ENCODE results near the gene STXBP5L. TPM values are rescaled to one million over a fixed set of nuclear protein-coding genes. Genes with fewer than 3 reads are reported as not detected.
"Not testable (repeated sequence)": the region's sequence is repeated elsewhere in the genome, so short reads cannot be mapped to it uniquely, and the experiment has no call there.

The STXBP5L gene
- polyA plus RNA-seq, 1 of the 3 experiments (the other 2 are of a cell fraction), result 0.03 TPM

- H3F3A ChIP-seq (replicated peaks; ENCODE audit: insufficient read depth), result no peaks in the 10 kb centered on the region
- no peaks in the 10 kb centered on the region; a peak in 1 of 4 replicates for H3K4me1 ChIP-seq (ENCODE audit: control insufficient read depth in 1 of 2, insufficient read depth in 2 of 2, low read depth in 1 of 2, low read length in 1 of 2)
- TF ChIP-seq FOSL2 (IDR thresholded peaks at IDR 0.05; ENCODE audit: borderline replicate concordance, low read depth), result no peak
- TF ChIP-seq TAF1 (IDR thresholded peaks at IDR 0.05; ENCODE audit: borderline replicate concordance, low read depth, low read length), result no peak
- no peak for TF ChIP-seq TCF12 (IDR thresholded peaks at IDR 0.05)
- no peak for TF ChIP-seq REST (IDR thresholded peaks at IDR 0.05; ENCODE audit: low read depth, low read length)
- TF ChIP-seq GABPA (IDR thresholded peaks at IDR 0.05; ENCODE audit: low read depth), result no peak
- TF ChIP-seq USF2 (IDR thresholded peaks at IDR 0.05; ENCODE audit: borderline replicate concordance, low read depth, low read length), result no peak
- no peak for TF ChIP-seq ELF1 (IDR thresholded peaks at IDR 0.05)
- TF ChIP-seq YY1 (IDR thresholded peaks at IDR 0.05; ENCODE audit: low read depth), result no peak
- no peak for TF ChIP-seq ZBTB33 (IDR thresholded peaks at IDR 0.05; ENCODE audit: borderline replicate concordance, low read depth)
- no peak for TF ChIP-seq FOXM1 (IDR thresholded peaks at IDR 0.05; ENCODE audit: low read depth)
- no peak for TF ChIP-seq SIN3A (IDR thresholded peaks at IDR 0.05; ENCODE audit: borderline replicate concordance, low read depth, low read length)
- no peak for TF ChIP-seq POLR2AphosphoS5 (IDR thresholded peaks at IDR 0.05; ENCODE audit: low read depth, low read length)
- no peaks in the 10 kb centered on the region for H3K9me2 ChIP-seq
- no peaks in the 10 kb centered on the region for H3K79me2 ChIP-seq (ENCODE audit: insufficient read depth)
- no peak overlapping the region for H3K27ac ChIP-seq (ENCODE audit: low read depth in 2 of 2, low read length in 1 of 2)
- H2AFZ ChIP-seq (ENCODE audit: low read depth), result no peak overlapping the region
- no peak overlapping the region for H3K9ac ChIP-seq
- H3K4me3 ChIP-seq (ENCODE audit: low read depth in 2 of 2, low read length in 1 of 2), result no peak overlapping the region
- no peaks in the 10 kb centered on the region for H3K27me3 ChIP-seq (ENCODE audit: insufficient read depth)
- no peaks in the 10 kb centered on the region for H3K36me3 ChIP-seq (replicated peaks in 1 of 2; ENCODE audit: control insufficient read depth in 1 of 2, insufficient read depth in 2 of 2, low read length in 1 of 2)
- DNase-seq, result no peak
- CTCF ChIA-PET, result no interaction called here
- no peak overlapping the region for H3K4me2 ChIP-seq
- POLR2A ChIA-PET, result no interaction called here
- H4K20me1 ChIP-seq (ENCODE audit: insufficient read depth), result no peaks in the 10 kb centered on the region
- 48% methylated on average over 3 of the region's 3 CpGs for WGBS (ENCODE audit: low lambda C conversion rate)
- H3K9me3 ChIP-seq, result no peaks in the 10 kb centered on the region
These were observed 167.2 kb downstream of the STXBP5L start for GRCh38 chr3:121075191-121075590.

- 52% methylated on average over 6 of the region's 22 CpGs for WGBS (ENCODE audit: low lambda C conversion rate)
These were observed 170.5 kb downstream of the STXBP5L start for GRCh38 chr3:121078378-121079101.

More at GRCh38 chr3:121078378-121079101, 170.5 kb downstream of the STXBP5L start:
- H3K4me3 ChIP-seq (ENCODE audit: low read depth in 2 of 2, low read length in 1 of 2); H3K36me3 ChIP-seq (replicated peaks in 1 of 2; ENCODE audit: control insufficient read depth in 1 of 2, insufficient read depth in 2 of 2, low read length in 1 of 2); H3K9ac ChIP-seq; H4K20me1 ChIP-seq (ENCODE audit: insufficient read depth); DNase-seq; H3K79me2 ChIP-seq (ENCODE audit: insufficient read depth); H3K4me2 ChIP-seq; H2AFZ ChIP-seq (ENCODE audit: low read depth); H3K27ac ChIP-seq (ENCODE audit: low read depth in 2 of 2, low read length in 1 of 2); H3F3A ChIP-seq (replicated peaks; ENCODE audit: insufficient read depth); CTCF ChIA-PET; POLR2A ChIA-PET; H3K27me3 ChIP-seq (ENCODE audit: insufficient read depth); H3K9me2 ChIP-seq; H3K9me3 ChIP-seq; H3K4me1 ChIP-seq (ENCODE audit: control insufficient read depth in 1 of 2, insufficient read depth in 2 of 2, low read depth in 1 of 2, low read length in 1 of 2): not testable (repeated sequence)
